ENCODE results near the gene KDSR.
"Not testable (repeated sequence)": the region's sequence is repeated elsewhere in the genome, so short reads cannot be mapped to it uniquely, and the experiment has no call there.

The KDSR gene

DNA sequence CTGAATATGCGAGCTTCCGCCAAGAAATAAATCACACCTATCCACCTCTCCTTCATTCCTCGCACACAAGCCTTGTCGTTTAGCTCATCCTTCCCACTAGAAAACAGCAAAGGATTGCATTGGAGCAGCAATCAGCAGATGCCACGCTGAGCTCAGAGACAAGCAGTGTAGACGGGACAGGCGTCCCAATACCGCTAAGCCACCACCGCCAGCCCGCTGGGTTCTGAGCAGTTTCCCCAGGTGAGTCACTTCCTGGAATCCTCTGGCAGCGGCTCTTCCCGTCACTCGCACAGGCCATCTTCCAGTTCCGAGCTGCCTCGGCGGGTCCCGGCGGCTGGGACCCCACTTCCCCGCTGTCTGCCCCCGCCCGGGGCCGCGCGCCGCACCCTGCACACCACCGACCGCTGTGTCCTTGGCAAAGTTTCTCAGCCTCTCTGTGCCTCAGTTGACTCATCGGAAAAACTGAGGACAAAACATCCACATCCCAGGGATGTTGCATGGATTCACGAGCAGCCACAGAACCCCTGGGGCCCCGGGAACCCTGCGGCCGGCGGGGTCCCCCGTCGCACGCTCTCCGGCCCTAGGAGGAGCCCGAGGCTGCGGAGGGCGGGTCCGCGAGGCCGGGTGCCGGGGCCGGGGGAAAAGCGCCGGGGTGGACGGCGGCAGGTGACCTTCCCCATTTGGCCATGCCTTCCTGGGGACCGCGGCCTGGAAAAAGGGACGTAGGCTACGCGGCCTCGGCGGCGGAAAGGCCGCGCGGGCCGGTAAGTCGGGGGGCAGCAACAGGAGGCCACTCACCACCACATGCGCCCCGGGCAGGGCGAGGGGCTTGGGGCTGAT lies 573 bp downstream of the KDSR start:
- peak; percentile 53 to 57 for DNase-seq (ENCODE audit: low read depth in 2 of 2)

DNA sequence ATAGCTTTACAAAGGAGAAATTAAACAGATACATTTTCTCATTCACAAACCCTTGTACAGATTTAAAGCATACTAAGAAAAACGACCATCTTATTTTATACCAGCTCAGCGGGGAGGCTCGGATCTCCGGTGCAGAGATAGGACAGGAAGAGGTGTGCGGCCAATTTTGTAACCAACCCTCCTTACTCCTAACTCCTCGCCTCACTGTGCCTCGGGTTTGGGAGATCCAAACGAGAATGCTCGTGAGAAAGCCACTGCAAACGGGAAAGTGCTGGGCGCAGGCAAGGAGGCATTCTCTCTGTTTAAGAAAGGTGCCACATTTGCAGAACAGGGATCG lies 1.2 kb downstream of the KDSR start:
- no peak for DNase-seq (ENCODE audit: low read depth in 2 of 2)

DNA sequence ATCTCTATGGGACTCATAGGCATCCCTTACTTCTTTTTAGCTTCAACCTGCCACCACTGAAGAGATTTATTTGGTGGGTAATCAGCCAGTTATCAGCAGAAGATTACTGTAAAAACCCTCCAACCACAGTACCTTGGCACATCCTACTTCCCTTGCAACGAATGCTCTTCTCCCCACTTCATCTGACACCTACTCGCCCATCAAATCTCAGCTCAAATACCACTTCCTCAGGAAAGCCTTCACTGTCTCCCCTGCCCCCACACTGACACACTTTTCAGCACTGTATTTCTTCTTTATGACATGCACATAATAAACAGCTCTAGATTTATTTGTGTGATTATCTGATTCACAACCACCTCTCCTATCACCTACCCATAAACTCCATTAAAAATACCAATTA lies 3.1 kb downstream of the KDSR start:
- peak in 1 of 2 donors; percentile 18 for DNase-seq (ENCODE audit: low read depth in 2 of 2)

DNA sequence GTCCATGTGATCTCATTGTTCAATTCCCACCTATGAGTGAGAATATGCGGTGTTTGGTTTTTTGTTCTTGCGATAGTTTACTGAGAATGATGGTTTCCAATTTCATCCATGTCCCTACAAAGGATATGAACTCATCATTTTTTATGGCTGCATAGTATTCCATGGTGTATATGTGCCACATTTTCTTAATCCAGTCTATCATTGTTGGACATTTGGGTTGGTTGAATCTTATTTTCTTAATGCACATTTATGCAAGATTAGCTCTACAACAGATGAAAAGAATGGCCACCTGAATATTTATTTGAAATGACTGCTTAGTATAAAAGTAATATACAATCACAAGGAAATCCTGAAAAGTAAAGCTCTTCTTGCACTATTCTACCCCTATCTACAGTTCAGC lies 3.6 kb downstream of the KDSR start:
- DNase-seq (ENCODE audit: low read depth in 2 of 2) = not testable (repeated sequence)

DNA sequence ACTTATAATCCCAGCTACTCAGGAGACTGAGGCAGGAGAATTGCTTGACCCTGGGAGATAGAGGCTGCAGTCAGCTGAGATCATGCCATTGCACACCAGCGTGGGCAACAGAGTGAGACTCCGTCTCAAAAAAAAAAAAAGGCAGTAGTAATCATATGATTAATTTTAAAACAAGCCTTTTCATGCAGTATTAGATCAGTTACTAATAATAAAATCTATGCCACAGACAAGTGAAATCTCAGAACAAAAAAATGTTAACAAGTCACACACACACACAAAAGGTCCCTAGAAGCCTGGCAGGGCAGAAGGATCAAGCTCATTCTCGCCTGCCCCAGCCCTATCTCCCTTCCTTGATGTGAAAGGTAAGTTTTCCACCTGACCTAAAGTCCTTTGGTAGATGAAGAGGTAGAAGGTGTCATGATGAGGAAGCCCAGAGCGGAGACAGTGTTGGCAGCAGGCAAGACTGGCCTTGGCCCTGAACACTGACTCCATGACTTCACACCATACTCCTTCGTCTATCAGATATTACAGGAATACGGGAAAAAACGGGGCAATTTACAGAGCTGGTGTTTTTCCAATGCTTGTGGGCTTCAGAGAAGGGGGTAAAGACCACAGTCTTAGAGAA lies 10.6 kb downstream of the KDSR start:
- no peak for DNase-seq (ENCODE audit: low read depth in 2 of 2)

DNA sequence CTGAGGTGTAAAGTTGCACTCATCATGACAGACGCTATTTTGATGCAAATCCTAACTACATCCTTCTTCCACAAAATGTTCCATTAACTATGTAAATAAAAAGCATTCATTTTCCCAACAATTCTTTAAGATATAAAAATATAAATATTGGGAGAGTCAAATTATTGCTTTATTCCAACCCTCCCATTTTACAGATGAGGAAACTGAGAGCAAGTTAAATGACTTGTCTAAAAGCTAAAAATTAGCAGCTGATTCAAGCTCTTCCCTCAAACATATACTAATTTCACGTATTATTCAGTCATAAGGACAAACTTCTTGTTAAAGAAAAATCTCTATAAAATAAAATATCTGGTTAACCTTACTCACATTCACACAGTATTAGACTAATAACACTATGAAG lies 16.8 kb downstream of the KDSR start:
- DNase-seq (ENCODE audit: low read depth in 2 of 2) = no peak

DNA sequence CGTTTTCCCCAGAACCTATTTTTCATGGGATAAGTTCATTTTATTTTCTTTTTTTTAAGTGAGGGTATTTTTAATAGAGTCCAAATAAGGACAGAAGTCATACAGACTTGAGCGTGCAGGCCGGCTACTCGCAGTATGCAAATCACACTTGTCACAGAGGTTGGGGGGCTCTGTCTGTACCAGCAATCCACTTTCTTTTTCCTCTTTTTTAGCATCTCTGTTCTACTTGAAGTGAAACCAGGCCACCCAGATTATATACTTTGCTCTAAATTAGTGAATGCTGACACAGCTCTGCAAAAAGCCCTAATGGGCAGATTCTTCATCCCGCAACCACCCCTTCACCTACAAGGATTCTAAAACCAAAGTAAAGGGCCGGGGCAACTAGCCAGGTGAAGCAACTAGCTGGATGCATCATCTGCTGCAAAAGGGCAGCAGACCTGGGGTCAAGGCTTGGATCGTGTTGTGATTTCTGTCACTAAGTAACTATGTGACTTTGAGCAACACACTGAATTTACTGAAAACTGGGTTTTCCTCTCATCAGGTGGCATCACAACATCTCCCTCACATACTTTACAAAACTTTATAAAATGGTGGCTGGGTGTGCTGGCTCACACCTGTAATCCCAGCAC lies 18.4 kb downstream of the KDSR start:
- no peak for DNase-seq (ENCODE audit: low read depth in 2 of 2)

DNA sequence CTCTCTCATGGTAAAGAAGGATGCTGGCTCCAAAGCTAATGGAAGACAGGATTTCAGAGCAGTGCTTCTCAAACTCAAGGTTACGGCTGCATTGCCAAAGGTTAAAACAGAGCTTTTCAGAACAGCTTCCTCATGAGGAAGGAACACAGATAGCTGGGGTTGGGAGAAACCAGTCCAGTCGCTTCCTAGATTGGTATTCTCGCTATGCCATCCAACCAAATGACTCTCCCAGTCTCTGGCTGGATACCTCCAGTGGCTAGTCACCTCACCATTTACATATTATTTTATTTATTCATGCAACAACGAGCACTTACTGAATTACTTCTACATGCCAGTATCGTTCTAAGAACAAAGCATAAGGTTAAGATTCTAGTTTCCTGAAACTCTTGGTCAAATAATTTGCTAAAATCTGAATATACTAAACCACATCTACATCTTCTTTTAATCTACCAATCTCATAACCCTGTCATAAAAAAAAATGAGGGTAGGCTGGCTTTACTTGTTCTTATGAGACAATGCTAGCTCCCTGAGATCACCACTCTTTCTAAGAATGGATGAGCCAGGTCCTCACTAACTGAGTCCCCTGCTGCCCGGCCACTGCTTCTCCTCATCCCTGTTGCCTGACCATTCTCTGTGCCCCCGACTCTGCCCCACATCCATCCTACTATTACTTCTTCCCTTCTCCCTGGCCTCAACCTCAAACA lies 20.4 kb downstream of the KDSR start:
- no peak for DNase-seq (ENCODE audit: low read depth in 2 of 2)

DNA sequence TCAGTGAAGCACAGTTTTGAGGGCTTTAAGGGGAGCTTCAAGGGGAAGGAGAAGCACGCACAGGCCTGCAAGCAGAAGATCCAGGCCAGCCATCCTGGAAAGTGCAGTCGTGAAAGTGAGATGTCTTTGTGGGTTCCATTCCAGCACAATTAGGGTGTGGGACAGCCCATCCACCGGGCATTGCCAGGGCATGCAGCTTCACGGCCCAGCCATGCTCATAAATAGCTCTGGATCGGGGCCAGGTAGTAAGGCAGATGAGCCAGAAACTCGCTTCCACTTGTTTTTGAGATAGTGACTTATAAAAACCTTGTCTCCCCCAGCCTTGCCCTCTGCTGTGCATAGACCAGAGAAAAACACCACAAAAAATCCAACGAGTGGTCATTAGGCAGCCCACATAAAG lies 21.0 kb downstream of the KDSR start:
- DNase-seq (ENCODE audit: low read depth in 2 of 2) = no peak

DNA sequence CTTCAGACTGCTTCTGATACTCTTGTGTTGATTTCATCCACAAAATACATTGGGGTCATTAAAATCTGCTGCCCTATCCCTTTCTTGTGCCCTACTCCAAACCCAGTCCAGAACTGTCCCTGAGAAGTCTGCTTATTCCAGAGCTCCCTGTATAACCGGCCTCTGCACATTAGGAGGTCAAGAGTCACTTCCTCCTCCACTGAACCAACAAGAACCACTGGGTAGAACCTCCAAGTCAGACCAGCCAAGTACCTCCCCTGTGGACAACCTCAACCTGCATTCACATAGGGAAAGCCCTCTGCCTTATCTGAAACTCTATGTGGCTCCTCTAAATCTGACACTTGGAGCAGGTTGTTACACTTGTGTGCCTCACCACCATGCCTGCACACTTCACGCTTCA lies 22.1 kb downstream of the KDSR start:
- no peak for DNase-seq (ENCODE audit: low read depth in 2 of 2)

DNA sequence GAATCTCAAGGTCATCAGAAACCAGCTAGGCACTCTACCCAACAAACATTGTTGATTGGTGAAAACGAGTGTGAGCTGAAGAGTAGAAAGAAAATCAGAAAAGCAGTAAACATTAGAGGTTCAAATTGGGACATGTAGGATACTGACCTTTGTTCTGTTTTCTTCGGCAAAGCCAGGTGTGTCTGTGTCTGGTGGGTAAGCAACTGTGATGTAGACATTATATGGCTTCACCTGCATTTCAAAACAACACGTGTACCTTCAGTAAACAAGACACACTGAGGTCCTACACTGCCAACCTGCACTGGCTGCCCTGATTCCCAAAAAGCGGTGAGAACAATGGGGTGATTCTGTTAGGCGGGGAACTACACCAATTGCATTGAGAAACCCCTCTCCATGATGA lies 22.7 kb downstream of the KDSR start:
- no peak for DNase-seq (ENCODE audit: low read depth in 2 of 2)

DNA sequence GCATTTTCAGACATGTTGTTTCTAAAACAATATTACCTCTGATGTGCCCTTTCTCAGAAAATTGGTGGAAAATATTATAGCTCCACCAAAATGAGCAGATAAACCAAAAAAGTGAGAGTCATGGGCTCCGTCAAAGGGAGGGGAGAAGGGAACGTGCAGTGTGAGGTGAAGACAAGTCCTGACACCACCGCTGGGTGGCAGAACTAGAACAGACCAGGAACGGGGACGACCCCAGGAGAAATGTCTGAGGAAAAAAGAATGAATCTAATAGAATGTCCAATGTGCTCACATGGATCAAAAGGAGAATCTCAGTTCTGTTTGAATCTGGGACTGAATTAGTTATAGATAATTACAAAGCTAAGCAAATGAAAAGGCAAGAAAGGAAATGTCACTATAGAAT lies 24.8 kb downstream of the KDSR start:
- DNase-seq (ENCODE audit: low read depth in 2 of 2) = no peak

DNA sequence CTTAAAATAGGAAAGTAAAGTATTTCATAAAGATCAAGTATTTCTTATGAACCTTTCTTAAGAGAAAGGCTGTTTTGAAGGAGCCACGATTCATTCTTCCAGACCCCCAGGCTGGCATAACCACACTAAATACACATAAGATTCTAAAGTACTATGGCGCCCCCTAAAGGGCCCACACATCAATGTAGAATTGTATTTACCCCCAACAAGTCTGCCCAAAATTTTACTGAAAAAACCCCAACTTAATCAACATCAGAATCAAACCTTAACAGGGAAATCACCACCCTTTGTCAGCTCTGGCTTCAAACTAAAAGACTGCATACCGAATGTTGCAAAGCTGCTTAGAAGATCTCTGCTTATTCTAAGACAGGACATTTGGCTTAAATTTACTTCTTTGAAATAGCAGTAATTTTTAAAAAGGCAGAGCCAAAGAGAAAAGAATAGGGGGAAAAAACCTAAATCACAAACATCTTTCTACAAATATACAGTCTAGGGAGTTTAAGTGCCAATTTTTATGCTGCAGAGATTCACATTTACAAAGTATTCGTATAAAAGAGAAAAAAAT lies 27.0 kb downstream of the KDSR start:
- no peak for DNase-seq (ENCODE audit: low read depth in 2 of 2)

DNA sequence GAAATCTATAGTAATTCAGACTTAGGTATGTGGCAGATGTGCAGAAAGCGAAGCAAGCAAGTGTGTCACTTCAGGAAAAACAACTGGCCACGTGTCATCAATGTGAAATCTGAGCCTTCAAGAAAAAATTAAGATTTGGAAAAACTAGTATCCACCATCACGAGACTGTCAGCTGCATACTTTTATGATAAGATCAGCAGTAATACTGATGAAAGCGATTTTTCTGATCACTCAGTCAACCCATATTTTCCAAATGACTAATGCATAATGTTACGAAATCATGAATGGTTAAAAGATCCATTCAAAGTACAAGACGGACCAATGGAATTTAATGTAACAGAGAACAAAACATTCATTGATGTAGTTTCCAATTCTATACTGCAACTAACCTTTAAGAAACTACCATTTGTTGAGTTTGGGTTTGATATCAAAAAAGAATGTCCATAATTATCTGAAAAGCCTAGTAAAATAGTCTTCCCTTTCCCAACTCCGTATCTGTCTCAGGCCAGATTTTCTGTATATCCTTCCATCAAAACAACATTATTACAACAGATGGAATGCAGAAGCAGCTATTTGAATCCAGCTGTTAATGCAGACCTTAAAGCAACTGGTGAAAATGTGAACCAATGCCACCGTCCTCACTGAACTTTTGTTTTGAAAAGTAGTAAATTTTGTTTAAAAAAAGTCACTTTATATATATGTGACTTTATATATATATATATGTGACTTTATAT lies 30.5 kb downstream of the KDSR start:
- DNase-seq (ENCODE audit: low read depth in 2 of 2) = no peak

DNA sequence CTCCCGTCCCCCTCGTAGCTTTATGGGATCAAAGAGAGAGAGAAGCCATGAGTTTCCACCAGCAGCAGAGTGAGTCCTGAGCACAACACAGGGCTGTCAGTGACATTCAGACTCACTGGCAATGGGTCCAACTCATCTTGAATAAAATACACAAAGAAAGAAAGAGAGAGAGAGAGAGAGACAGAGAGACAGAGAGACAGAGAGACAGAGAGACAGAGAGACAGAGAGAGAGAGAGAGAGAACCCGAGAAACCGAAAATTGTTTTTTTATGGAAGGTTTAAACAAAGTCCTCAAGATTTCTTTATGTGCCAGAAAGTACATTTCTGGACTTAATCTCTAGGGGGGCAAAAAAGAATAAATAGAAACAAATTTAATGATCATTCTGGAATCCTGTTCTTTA lies 35.9 kb downstream of the KDSR start:
- DNase-seq (ENCODE audit: low read depth in 2 of 2) = no peak

DNA sequence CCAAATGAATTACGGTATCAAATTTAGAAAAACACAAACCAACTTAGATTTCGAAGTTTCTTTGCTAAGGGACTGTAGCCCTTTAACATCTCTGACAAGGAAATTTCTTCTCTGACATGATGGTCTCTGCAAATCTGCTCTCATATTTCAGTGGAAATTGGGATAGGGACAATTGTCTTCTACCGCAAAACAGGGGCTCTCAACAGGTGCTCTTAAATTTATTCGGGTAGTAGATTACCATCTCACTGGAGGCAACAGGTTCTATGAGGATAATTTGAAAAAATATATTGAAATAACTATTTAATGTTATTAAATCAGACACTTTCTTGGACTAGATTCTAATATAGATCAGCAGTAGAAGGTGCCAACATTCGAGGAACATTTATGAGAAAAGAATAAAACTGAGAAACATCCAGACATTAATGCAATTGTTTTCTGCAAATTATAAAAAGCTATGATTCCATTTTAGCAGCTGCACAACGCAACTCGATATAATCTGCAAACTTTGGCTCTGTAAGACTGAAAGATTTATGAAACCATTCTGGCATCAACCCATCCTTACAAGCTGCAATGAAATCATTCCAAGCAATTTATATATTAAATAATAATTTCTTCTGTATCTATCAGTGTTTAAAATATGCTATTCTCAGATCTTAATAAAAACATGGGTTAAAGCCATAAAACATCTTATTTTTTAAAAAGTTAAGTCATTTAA lies 37.4 kb downstream of the KDSR start:
- DNase-seq (ENCODE audit: low read depth in 2 of 2) = no peak

DNA sequence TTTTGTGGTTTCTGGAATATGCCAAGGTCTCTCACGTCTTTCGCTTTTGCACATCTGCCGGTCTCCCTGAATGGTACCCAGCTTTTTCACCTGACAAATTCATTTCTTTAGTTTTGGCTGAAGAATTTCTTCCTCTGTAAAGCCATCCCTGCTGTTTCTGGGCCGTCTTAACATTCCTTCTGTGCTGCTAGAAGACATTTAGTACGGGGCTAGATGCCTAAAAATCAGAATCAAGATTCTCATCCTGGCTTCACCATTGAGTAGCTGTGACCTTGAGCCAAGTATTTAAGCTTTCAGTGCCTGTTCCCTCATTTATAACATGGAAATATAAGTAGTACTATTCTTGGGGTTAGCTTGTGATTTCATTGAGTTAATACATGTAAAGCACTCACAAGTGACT lies 41.0 kb downstream of the KDSR start:
- DNase-seq (ENCODE audit: low read depth in 2 of 2) = no peak

DNA sequence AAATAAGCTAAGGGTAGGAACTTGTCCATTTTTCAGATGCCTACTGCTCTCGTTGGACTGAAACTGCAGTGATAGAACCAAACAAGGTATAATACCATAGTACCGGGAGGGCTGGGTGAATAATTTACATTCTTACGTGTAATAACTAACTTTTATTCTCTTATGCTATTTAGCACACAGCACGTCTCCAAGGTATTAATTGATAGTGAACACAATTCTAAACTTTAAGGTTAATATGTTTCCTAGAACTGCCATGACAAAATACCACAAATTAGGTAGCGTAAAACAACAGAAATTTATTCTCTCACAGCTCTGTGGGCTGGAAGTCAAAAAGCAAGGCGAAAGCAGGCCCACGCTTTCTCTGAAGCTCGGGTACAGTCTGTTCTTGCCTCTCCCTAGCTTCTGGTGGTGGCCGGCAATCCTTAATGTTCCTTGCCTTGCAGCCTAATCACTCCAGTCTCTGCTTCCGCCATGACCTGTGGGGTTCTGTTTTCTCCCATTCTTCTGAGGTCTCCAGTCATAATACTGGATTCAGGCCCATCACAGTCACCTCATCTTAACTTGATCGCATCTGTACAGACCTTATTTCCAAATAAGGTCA lies 41.8 kb downstream of the KDSR start:
- no peak for DNase-seq (ENCODE audit: low read depth in 2 of 2)

DNA sequence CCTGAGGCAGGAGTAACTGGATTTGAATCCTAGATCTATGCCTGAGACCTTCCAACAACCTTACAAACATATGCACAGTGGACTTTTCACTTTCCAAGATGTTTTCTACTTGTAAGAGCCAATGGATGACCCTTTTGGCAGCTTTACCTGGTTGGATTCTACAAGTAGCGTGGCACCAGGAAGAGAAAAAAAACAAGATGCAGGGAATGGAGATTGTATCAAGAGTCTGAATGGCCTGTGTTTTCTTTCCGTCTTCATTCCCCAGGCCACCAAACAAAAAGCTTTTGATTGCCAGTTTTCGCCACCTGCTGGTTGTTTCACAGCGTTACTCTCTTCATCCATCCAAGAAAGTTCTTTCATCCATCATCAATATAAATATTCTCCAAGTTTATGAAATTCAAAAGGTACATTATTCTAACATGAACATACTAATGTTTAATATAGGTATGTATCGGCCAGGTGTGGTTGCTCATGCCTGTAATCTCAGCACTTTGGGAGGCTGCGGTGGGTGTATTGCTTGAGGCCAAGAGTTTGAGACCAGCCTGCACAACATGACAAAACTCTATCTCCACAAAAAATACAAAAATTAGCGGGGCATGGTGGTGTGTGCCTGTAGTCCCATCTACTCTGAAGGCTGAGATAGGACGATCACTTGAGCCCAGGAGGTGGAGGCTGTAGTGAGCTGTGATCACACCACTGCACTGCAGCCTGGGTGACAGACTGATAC lies 43.9 kb downstream of the KDSR start:
- peak in 1 of 2 donors; percentile 51 for DNase-seq (ENCODE audit: low read depth in 2 of 2)

DNA sequence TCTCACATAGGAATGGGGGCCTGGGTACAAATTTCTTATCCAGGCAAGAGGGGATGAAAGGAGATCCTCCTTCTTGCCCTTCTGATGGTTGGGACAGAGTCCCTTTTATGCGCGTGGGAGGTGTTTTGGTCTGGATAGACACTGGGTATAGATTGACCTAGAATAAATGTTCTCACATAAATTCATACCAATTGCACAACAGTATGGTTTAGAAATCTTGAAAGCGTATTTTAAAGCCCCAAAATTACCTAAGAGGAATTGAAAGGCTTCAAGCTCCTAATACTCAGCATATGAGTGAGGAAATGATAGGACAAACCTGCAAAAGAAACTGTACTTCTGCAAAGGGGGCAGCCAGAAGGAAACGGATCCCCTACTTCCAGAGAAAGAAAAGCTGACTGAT lies 44.8 kb downstream of the KDSR start:
- no peak for DNase-seq (ENCODE audit: low read depth in 2 of 2)

Measured in stimulated activated CD4-positive, alpha-beta T cell treated with anti-CD3 and anti-CD28 coated beads, Interleukin-1b, Interleukin-23, amount 100 ng/mL, for 4 hours (primary cell).